KMS-11 (cell line): Measurements from ENCODE around the gene POMZP3.
"Not testable (repeated sequence)": the region's sequence is repeated elsewhere in the genome, so short reads cannot be mapped to it uniquely, and the experiment has no call there.

Source experiments
- H2AFZ ChIP-seq: fragments of 200-600 bp; sonication (generic); 2 replicates; pipeline ENCODE4 v1.6.1; 2016; ENCODE audit warnings: antibody characterized with exemption, mixed run types, low read depth
- H3K27ac ChIP-seq: fragments of 200-600 bp; sonication (generic); 2 replicates; pipeline ENCODE4 v1.6.1; 2016; ENCODE audit warnings: mild to moderate bottlenecking, mixed run types
- H3K27me3 ChIP-seq: fragments of 200-600 bp; sonication (generic); 2 replicates; pipeline ENCODE4 v1.6.1; 2017; ENCODE audit warnings: mild to moderate bottlenecking, low read depth, mixed run types, moderate library complexity; ENCODE audit not compliant: insufficient read depth
- H3K36me3 ChIP-seq: fragments of 200-600 bp; sonication (generic); 2 replicates; pipeline ENCODE4 v1.6.1; 2017; ENCODE audit warnings: mild to moderate bottlenecking, mixed run types; ENCODE audit not compliant: insufficient read depth
- H3K4me1 ChIP-seq: fragments of 200-600 bp; sonication (generic); 2 replicates; pipeline ENCODE4 v1.6.1; 2016; ENCODE audit warnings: mild to moderate bottlenecking, low read depth, mixed run types; ENCODE audit not compliant: poor library complexity, severe bottlenecking
- H3K4me2 ChIP-seq: fragments of 200-600 bp; sonication (generic); 2 replicates; pipeline ENCODE4 v1.7.0; 2016; ENCODE audit warnings: mild to moderate bottlenecking, mixed run types
- H3K4me3 ChIP-seq: fragments of 200-600 bp; sonication (generic); IDR thresholded peaks from 2 replicates; pipeline ENCODE4 v1.6.1; 2017; ENCODE audit warnings: low read depth, low read length, mixed read lengths; ENCODE audit not compliant: insufficient read depth
- H3K79me2 ChIP-seq: fragments of 200-600 bp; sonication (generic); 2 replicates; pipeline ENCODE4 v1.6.1; 2016; ENCODE audit warnings: low read depth, mixed run types; ENCODE audit not compliant: insufficient read depth
- H3K9ac ChIP-seq: fragments of 200-600 bp; sonication (generic); 2 replicates; pipeline ENCODE4 v1.6.1; 2016; ENCODE audit warnings: mild to moderate bottlenecking, mixed run types
- H4K20me1 ChIP-seq: fragments of 200-600 bp; sonication (generic); 2 replicates; pipeline ENCODE4 v1.6.1; 2016; ENCODE audit warnings: mild to moderate bottlenecking, mixed run types; ENCODE audit not compliant: insufficient read depth

Gene POMZP3

GRCh38 chr7:76591602-76592304, 35.3 kb downstream of the POMZP3 start:
- H3K27me3 ChIP-seq, H3K36me3 ChIP-seq, H3K9ac ChIP-seq, H2AFZ ChIP-seq, H3K27ac ChIP-seq, H3K4me2 ChIP-seq, H3K4me3 ChIP-seq, H4K20me1 ChIP-seq, H3K79me2 ChIP-seq: not testable (repeated sequence)
- peaks cover 16% of the 10 kb centered on the region for H3K4me1 ChIP-seq

GRCh38 chr7:76591033-76591432, 36.0 kb downstream of the POMZP3 start:
- peaks cover 21% of the 10 kb centered on the region for H3K4me1 ChIP-seq
- not testable (repeated sequence) for H3K9ac ChIP-seq, H3K27ac ChIP-seq, H2AFZ ChIP-seq, H3K4me3 ChIP-seq, H3K27me3 ChIP-seq, H3K4me2 ChIP-seq, H3K79me2 ChIP-seq, H3K36me3 ChIP-seq, H4K20me1 ChIP-seq

GRCh38 chr7:76588586-76588985, 38.5 kb downstream of the POMZP3 start:
- not testable (repeated sequence) for H3K27ac ChIP-seq, H3K4me3 ChIP-seq, H4K20me1 ChIP-seq, H3K36me3 ChIP-seq, H3K27me3 ChIP-seq, H3K4me2 ChIP-seq, H3K9ac ChIP-seq, H2AFZ ChIP-seq, H3K79me2 ChIP-seq
- H3K4me1 ChIP-seq, result peaks cover 26% of the 10 kb centered on the region

- H4K20me1 ChIP-seq, H2AFZ ChIP-seq, H3K4me2 ChIP-seq, H3K36me3 ChIP-seq, H3K79me2 ChIP-seq, H3K9ac ChIP-seq, H3K27me3 ChIP-seq, H3K27ac ChIP-seq, H3K4me3 ChIP-seq: not testable (repeated sequence)
- H3K4me1 ChIP-seq, result peaks cover 26% of the 10 kb centered on the region
Observed at GRCh38 chr7:76586585-76587315, 40.3 kb downstream of the POMZP3 start.

- peaks cover 26% of the 10 kb centered on the region for H3K4me1 ChIP-seq
- not testable (repeated sequence) for H3K4me3 ChIP-seq, H3K36me3 ChIP-seq, H3K27me3 ChIP-seq, H2AFZ ChIP-seq, H3K27ac ChIP-seq, H4K20me1 ChIP-seq, H3K9ac ChIP-seq, H3K4me2 ChIP-seq
- H3K79me2 ChIP-seq, result peaks cover 10% of the 10 kb centered on the region; the same call in 1 of the 2 replicates
Observed at GRCh38 chr7:76583636-76584281, 43.3 kb downstream of the POMZP3 start.

- H2AFZ ChIP-seq, H3K9ac ChIP-seq, H3K27me3 ChIP-seq, H3K4me2 ChIP-seq, H4K20me1 ChIP-seq, H3K36me3 ChIP-seq, H3K27ac ChIP-seq, H3K4me3 ChIP-seq: not testable (repeated sequence)
- H3K4me1 ChIP-seq, result peaks cover 23% of the 10 kb centered on the region
- peaks cover 10% of the 10 kb centered on the region; the same call in 1 of the 2 replicates for H3K79me2 ChIP-seq
Observed at GRCh38 chr7:76582848-76583631, 44.0 kb downstream of the POMZP3 start.

- H3K27me3 ChIP-seq, H3K79me2 ChIP-seq, H2AFZ ChIP-seq, H3K4me3 ChIP-seq, H3K27ac ChIP-seq, H3K36me3 ChIP-seq, H3K4me2 ChIP-seq, H3K4me1 ChIP-seq, H4K20me1 ChIP-seq, H3K9ac ChIP-seq: not testable (repeated sequence)
Observed at GRCh38 chr7:76575919-76576655, 51.0 kb downstream of the POMZP3 start.

- not testable (repeated sequence) for H3K36me3 ChIP-seq, H2AFZ ChIP-seq, H4K20me1 ChIP-seq, H3K79me2 ChIP-seq, H3K9ac ChIP-seq, H3K4me1 ChIP-seq, H3K4me2 ChIP-seq, H3K27me3 ChIP-seq, H3K27ac ChIP-seq, H3K4me3 ChIP-seq
Observed at GRCh38 chr7:76575431-76575830, 51.6 kb downstream of the POMZP3 start.

- H3K79me2 ChIP-seq, result peaks cover 11% of the 10 kb centered on the region; the same call in 1 of the 2 replicates
- not testable (repeated sequence) for H3K9ac ChIP-seq, H3K36me3 ChIP-seq, H3K4me2 ChIP-seq, H3K27ac ChIP-seq, H3K4me1 ChIP-seq, H3K4me3 ChIP-seq, H4K20me1 ChIP-seq, H2AFZ ChIP-seq, H3K27me3 ChIP-seq
Observed at GRCh38 chr7:76572296-76572695, 54.8 kb downstream of the POMZP3 start.
